A673 (cell line): Measurements from ENCODE around the gene IMMP2L.

Experiments used
- CTCF ChIP-seq: fragments of 300-800, 200-600 bp; sonication (generic); conservative IDR thresholded peaks from 2 replicates; pipeline ENCODE4 v1.5.1; 2017; ENCODE audit warnings: low read depth, mild to moderate bottlenecking, antibody characterized with exemption, low read length, moderate library complexity, mixed read lengths
- EZH2 ChIP-seq: fragments of 200-600 bp; sonication (generic); IDR thresholded peaks from 2 replicates; pipeline ENCODE4 v1.6.1; 2017; ENCODE audit warnings: borderline replicate concordance, low read depth, mild to moderate bottlenecking, mixed read lengths, antibody characterized with exemption, low read length; ENCODE audit not compliant: poor library complexity, severe bottlenecking

DNA sequence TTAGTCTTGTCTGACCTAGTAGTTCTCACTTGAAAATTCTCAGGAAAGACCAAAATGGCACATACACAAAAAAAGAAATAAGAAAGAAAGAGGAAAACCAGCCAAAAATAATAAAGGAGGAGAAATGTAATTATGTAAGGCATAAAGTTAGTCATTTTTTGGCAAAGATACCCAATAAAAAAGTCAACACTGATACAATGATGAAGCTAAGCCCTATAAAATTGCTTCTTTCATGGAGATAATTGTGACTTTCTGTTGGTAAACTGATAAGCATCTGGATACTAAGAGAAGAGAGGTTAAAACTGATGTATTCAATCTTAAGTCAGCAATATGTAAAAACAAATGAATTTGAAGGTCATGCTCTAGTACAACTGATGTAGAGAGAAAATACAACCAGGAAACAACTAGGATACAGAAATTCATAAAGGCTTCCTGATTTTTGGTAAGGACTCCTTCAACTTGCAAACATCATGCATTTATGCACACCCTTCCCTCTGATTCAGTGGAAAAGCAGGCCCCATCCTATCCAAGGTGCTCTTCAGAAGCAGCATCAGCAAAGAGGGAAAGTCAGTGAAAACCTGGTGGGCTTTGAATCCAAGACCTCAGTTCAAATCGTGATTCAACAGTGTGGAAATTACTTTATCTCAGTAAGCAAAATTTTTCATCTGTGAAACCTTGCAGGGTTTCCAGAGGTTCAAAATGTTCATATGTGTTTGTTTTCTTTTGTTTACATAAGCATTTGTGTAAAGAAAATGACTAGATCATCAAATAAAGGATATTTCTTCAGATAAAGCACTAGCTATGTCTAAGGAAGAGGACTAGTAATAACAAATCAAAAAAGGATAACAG lies 32.6 kb downstream of the IMMP2L start:
- no peak for TF ChIP-seq CTCF
- TF ChIP-seq EZH2 = no peak
